ENCODE results near the gene SIK2. TPM values are rescaled to one million over a fixed set of nuclear protein-coding genes. Genes with fewer than 3 reads are reported as not detected.

The SIK2 gene
- total RNA-seq, 4 donors from 2014 or later, result 6.1 to 24.3 (median 9.5) TPM

DNA sequence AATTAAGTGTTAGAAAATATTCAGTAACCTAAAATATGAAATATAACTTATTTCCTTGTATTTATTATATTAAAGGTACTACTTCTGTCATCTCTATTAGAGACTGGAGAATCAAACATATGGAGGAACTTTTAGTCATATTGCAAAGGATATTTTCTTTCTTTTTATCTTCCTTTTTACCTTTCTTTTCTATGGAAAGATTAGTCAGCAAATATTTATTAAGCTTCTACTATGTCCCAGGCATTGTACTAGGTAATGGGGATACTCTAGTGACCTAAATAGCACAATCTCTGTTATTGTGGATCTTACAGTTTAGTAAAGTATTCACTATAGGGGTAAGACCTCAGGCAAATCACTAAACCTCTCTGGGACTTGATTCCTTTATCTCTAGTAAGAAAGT is 18.3 kb downstream of the SIK2 start:
- TF ChIP-seq, protein P1, sequence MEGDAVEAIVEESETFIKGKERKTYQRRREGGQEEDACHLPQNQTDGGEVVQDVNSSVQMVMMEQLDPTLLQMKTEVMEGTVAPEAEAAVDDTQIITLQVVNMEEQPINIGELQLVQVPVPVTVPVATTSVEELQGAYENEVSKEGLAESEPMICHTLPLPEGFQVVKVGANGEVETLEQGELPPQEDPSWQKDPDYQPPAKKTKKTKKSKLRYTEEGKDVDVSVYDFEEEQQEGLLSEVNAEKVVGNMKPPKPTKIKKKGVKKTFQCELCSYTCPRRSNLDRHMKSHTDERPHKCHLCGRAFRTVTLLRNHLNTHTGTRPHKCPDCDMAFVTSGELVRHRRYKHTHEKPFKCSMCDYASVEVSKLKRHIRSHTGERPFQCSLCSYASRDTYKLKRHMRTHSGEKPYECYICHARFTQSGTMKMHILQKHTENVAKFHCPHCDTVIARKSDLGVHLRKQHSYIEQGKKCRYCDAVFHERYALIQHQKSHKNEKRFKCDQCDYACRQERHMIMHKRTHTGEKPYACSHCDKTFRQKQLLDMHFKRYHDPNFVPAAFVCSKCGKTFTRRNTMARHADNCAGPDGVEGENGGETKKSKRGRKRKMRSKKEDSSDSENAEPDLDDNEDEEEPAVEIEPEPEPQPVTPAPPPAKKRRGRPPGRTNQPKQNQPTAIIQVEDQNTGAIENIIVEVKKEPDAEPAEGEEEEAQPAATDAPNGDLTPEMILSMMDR (IDR thresholded peaks at IDR 0.05), result no peak
- no peak for TF ChIP-seq POLR2A (IDR thresholded peaks at IDR 0.05)
- Histone ChIP-seq H3K36me3 (peaks cover 0 to 73% (median 0%) of the 10 kb centered on the region in 3 donors), H3K9me3 (no peaks in the 10 kb centered on the region), H3K4me1 (no peaks in the 10 kb centered on the region), H3K27me3 (no peaks in the 10 kb centered on the region), H3K4me3 (no peak overlapping the region), H3K27ac (no peak overlapping the region)
- intact Hi-C loops (cut with DNase I), result no loop called here
- DNase-seq, result no peak

DNA sequence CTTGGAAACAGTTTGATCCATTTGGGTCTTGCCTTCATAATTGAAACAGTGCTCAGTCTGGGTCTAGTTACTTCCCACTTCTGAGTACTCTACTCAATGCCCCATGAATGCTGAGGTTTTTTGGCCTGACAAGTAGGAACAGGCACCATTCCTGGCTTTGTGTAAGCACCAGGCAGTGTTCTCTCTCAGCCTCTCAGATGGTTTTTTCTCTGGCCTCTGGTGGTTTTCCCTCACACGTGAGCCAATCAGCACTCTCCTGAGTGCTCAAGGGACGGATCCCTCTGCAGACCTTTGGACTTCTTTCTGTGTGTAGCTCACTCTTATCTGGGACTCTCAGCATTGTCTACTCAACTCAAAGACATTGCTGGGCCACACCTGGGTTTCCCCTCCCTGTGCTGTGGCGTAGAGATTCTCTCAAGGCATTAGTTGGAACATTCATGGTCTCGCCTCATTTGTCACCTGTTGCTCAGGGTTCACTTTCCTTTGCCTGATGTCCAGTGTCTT is 21.3 kb downstream of the SIK2 start:
- H3K4me1 ChIP-seq, result no peaks in the 10 kb centered on the region
- no peak overlapping the region for H3K27ac ChIP-seq
- no peak for DNase-seq

DNA sequence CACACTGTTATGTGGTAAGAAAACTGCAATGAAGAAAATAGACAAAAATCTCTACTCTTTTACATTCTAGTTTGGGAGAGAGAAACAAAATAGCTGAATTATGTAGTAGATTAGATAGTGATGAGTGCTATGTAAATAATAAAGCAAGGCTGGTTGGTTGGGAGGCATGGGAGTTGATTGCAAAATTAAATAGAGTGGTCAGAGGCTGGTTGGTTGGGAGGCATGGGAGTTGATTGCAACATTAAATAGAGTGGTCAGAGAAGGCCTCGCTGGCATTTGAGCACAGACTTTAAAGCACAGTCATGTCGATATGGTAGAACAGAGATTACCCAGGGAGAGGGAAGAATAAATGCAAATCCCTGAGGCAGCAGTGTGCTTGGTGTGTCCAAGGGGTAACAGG is 22.4 kb downstream of the SIK2 start:
- H3K4me3 ChIP-seq, result no peak overlapping the region
- no peaks in the 10 kb centered on the region for H3K4me1 ChIP-seq
- 89 to 94% methylated on average over 2 of the region's 2 CpGs for WGBS, 2 donors
- peaks cover 0 to 51% (median 0%) of the 10 kb centered on the region in 3 donors for H3K36me3 ChIP-seq
- H3K9me3 ChIP-seq, result no peaks in the 10 kb centered on the region
- DNase-seq, result no peak
- TF ChIP-seq, protein P1 (IDR thresholded peaks at IDR 0.05), result no peak
- no peak for TF ChIP-seq POLR2A (IDR thresholded peaks at IDR 0.05)
- no peaks in the 10 kb centered on the region for H3K27me3 ChIP-seq
- intact Hi-C loops (cut with DNase I), result no loop called here
- H3K27ac ChIP-seq, result no peak overlapping the region

More for the DNA sequence above, 21.3 kb downstream of the SIK2 start:
- intact Hi-C loops (cut with DNase I), result no loop called here
- TF ChIP-seq, protein P1 (IDR thresholded peaks at IDR 0.05), result no peak
- no peak for TF ChIP-seq POLR2A (IDR thresholded peaks at IDR 0.05)
- H3K4me3 ChIP-seq, result no peak overlapping the region
- 79 to 95% methylated on average over 4 of the region's 4 CpGs for WGBS, 2 donors
- H3K9me3 ChIP-seq, result no peaks in the 10 kb centered on the region
- H3K27me3 ChIP-seq, result no peaks in the 10 kb centered on the region
- H3K36me3 ChIP-seq, result peaks cover 0 to 58% (median 0%) of the 10 kb centered on the region in 3 donors

DNA sequence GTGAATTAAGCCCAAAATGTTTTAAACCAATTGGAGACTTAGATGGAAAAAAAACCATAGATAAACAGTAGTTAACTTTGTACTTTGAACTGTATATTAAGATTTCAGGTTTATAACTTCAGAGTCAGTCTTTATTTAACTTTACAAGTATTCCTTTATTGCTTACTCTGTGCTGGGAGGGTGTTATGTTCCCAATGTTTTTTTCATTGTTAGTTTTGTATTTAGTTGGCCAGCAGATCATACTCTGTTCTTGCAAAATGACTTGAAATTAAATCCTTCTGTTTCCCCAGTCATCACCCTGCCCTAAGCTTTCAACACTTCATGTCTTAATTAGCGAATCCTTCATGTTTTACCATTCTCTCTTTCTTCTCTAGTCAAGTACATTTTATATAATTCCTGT is 25.3 kb downstream of the SIK2 start:
- H3K9me3 ChIP-seq, result no peaks in the 10 kb centered on the region
- intact Hi-C loops (cut with DNase I), result no loop called here
- TF ChIP-seq POLR2A (IDR thresholded peaks at IDR 0.05), result no peak
- TF ChIP-seq, protein P1 (IDR thresholded peaks at IDR 0.05), result no peak

DNA sequence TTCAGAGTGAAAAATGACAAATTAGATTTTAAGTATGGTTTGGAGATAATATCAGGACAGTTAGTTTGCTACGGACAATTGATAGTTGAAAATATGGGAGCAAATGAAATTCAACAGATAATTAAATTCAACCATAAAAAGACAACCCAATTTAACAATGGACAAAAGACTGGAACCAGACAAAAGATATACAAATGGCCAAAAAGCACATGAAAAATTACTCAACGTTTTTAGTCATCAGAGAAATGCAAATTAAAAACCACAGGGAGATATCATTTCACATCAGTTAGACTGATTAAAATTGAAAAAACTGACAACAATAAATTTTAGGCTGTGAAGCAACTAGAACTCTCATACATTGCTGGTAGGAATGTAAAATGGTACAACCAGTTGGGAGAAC is 27.2 kb downstream of the SIK2 start:
- intact Hi-C loops (cut with DNase I), result no loop called here
- Histone ChIP-seq H3K4me3 (no peak overlapping the region), H3K27me3 (no peaks in the 10 kb centered on the region), H3K9me3 (no peaks in the 10 kb centered on the region), H3K36me3 (peaks cover 0 to 12% (median 0%) of the 10 kb centered on the region in 3 donors), H3K27ac (no peak overlapping the region), H3K4me1 (peaks cover 0 to 12% (median 0%) of the 10 kb centered on the region in 3 donors)
- no peak for TF ChIP-seq POLR2A (IDR thresholded peaks at IDR 0.05)
- TF ChIP-seq, protein P1 (IDR thresholded peaks at IDR 0.05), result no peak
- WGBS, 2 donors, result 61 to 69% methylated on average over 2 of the region's 2 CpGs
- no peak for DNase-seq

More for the DNA sequence above, 25.3 kb downstream of the SIK2 start:
- Histone ChIP-seq H3K27me3 (no peaks in the 10 kb centered on the region), H3K36me3 (peaks cover 0 to 24% (median 0%) of the 10 kb centered on the region in 3 donors), H3K4me1 (no peaks in the 10 kb centered on the region), H3K27ac (no peak overlapping the region), H3K4me3 (no peak overlapping the region)
- no peak for DNase-seq
- 78 to 94% methylated on average over 1 of the region's 1 CpG for WGBS, 2 donors

All from esophagus squamous epithelium (tissue), 5 donors.